Measurements from ENCODE around the gene GUCD1. TPM values are rescaled to one million over a fixed set of nuclear protein-coding genes. Genes with fewer than 3 reads are reported as not detected.

GUCD1 gene
- total RNA-seq, 2 experiments from 2014 or later = 114 to 144 TPM

DNA sequence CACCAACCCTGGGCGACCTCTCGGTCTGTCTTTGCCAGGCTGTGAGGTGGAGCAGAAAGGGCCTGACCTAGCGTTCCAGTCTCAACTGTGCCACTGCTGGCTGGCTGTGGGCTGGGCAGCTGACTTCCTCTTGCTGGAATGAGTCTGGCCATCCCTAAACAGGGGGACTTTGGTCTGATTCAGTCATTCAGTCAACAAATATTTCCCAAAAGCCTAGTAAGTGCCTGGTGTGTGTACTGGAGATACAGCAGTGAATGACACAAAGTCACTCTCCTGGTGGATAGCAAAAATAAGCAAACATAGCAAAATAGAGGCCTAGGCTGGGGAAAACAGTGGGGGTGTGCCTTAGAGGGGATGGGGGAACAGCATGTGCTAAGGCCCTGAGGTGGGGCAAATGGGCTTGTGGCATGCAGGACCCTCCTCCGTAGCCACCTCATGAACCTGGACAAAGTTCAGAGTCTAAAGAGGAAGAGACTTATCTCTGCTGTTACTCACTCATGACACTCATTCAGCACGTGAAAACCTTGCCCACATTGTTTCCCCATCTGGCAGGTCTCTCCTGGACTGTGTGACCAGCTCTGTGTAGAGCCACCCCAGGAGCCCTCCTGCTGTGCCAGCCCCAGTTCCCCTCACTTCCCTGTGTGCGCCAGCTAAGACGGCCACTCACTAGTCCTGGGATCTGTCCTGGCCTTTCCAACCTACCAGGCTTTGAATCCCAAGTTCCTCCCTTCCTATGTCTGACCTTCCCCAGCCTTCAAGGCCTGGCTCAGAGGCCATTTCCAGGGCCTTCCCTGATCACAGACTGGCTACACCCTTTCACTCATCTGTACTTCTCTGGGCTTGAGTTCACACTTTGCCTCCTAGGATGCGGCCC lies 4.7 kb downstream of the GUCD1 start:
- CTCF ChIA-PET (ENCODE audit: unreplicated experiment) = no interaction called here

DNA sequence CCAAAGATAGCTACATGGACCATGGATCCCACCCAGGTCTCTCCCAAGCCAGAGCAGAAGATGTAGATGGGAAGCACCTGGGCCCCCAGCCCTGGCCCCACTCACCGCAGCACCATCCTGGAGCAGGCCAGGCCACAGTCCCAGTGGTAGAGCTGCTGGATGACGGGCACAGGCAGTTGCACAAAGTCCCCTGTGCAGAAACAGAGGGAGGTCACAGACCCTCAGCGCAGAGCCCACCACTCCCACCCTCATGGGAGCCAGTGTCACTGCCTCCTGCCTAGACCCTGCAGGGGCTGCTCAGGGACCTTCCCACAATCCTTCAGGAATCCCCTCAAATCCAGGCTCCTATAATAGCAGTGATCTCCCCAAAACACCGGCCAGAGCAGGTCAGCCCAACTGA lies 6.1 kb downstream of the GUCD1 start:
- no peak for TF ChIP-seq EZH2phosphoT487 (IDR thresholded peaks at IDR 0.05; ENCODE audit: borderline replicate concordance, low read depth, low read length)
- no peak for TF ChIP-seq CTCF (conservative IDR thresholded peaks at IDR 0.05; ENCODE audit: low read length)
- Histone ChIP-seq H4K20me1 (ENCODE audit: insufficient read depth, low read length) (peaks cover 6% of the 10 kb centered on the region), H2AFZ (ENCODE audit: low read length) (no peak overlapping the region), H3K27ac (ENCODE audit: low read depth, low read length, poor library complexity, severe bottlenecking) (no peak overlapping the region), H3K4me1 (ENCODE audit: insufficient read depth, low read length, poor library complexity, severe bottlenecking) (peaks cover 29% of the 10 kb centered on the region), H3K4me3 (ENCODE audit: low read depth, low read length, poor library complexity, severe bottlenecking) (no peak overlapping the region), H3K4me2 (ENCODE audit: low read length) (no peak overlapping the region), H3K79me2 (ENCODE audit: insufficient read depth, low read depth, low read length) (peaks cover 23% of the 10 kb centered on the region; the same call in 1 of the 2 replicates), H3K9me3 (ENCODE audit: low read length) (no peaks in the 10 kb centered on the region), H3K36me3 (ENCODE audit: insufficient read depth, low read length) (peaks cover 66% of the 10 kb centered on the region), H3K9me2 (ENCODE audit: insufficient read depth, low read length) (no peaks in the 10 kb centered on the region)
- BruUV-seq (replicated peaks) = no TSS peak
- intact Hi-C loops (cut with micrococcal nuclease; ENCODE audit: unreplicated experiment) = no loop called here
- POLR2A ChIA-PET = no interaction called here
- CTCF ChIA-PET (ENCODE audit: unreplicated experiment) = no interaction called here
- DNase-seq (ENCODE audit: low spot score) = no peak

More for the DNA sequence above, 4.7 kb downstream of the GUCD1 start:
- Histone ChIP-seq H3K36me3 (ENCODE audit: insufficient read depth, low read length) (peaks cover 51% of the 10 kb centered on the region), H2AFZ (ENCODE audit: low read length) (no peak overlapping the region), H3K79me2 (ENCODE audit: insufficient read depth, low read depth, low read length) (peaks cover 32% of the 10 kb centered on the region; the same call in 1 of the 2 replicates), H3K9me2 (ENCODE audit: insufficient read depth, low read length) (no peaks in the 10 kb centered on the region), H3K4me3 (ENCODE audit: low read depth, low read length, poor library complexity, severe bottlenecking) (no peak overlapping the region), H3K4me2 (ENCODE audit: low read length) (no peak overlapping the region), H4K20me1 (ENCODE audit: insufficient read depth, low read length) (peaks cover 6% of the 10 kb centered on the region), H3K4me1 (ENCODE audit: insufficient read depth, low read length, poor library complexity, severe bottlenecking) (peaks cover 32% of the 10 kb centered on the region), H3K9me3 (ENCODE audit: low read length) (no peaks in the 10 kb centered on the region), H3K27ac (ENCODE audit: low read depth, low read length, poor library complexity, severe bottlenecking) (no peak overlapping the region)
- no TSS peak for BruUV-seq (replicated peaks)
- TF ChIP-seq CTCF (conservative IDR thresholded peaks at IDR 0.05; ENCODE audit: low read length) (no peak), EZH2phosphoT487 (IDR thresholded peaks at IDR 0.05; ENCODE audit: borderline replicate concordance, low read depth, low read length) (no peak)
- POLR2A ChIA-PET = no interaction called here
- no peak for DNase-seq (ENCODE audit: low spot score)
- intact Hi-C loops (cut with micrococcal nuclease; ENCODE audit: unreplicated experiment) = no loop called here

- POLR2A ChIA-PET = interaction anchor here (0.6 kb wide), 1 partner anchor 12 kb away, joined by 3 read pairs; the partner anchor contains the start of gene SNRPD3
- Histone ChIP-seq H3K36me3 (ENCODE audit: insufficient read depth, low read length) (peaks cover 85% of the 10 kb centered on the region), H4K20me1 (ENCODE audit: insufficient read depth, low read length) (no peaks in the 10 kb centered on the region), H3K9me2 (ENCODE audit: insufficient read depth, low read length) (no peaks in the 10 kb centered on the region), H3K79me2 (ENCODE audit: insufficient read depth, low read depth, low read length) (no peaks in the 10 kb centered on the region), H2AFZ (ENCODE audit: low read length) (no peak overlapping the region), H3K4me1 (ENCODE audit: insufficient read depth, low read length, poor library complexity, severe bottlenecking) (no peaks in the 10 kb centered on the region), H3K4me3 (ENCODE audit: low read depth, low read length, poor library complexity, severe bottlenecking) (no peak overlapping the region), H3K4me2 (ENCODE audit: low read length) (no peak overlapping the region), H3K27ac (ENCODE audit: low read depth, low read length, poor library complexity, severe bottlenecking) (no peak overlapping the region), H3K9me3 (ENCODE audit: low read length) (no peaks in the 10 kb centered on the region)
- CTCF ChIA-PET (ENCODE audit: unreplicated experiment) = no interaction called here
- DNase-seq (ENCODE audit: low spot score) = no peak
- TF ChIP-seq CTCF (conservative IDR thresholded peaks at IDR 0.05; ENCODE audit: low read length) (no peak), EZH2phosphoT487 (IDR thresholded peaks at IDR 0.05; ENCODE audit: borderline replicate concordance, low read depth, low read length) (no peak)
- no TSS peak for BruUV-seq (replicated peaks)
- intact Hi-C loops (cut with micrococcal nuclease; ENCODE audit: unreplicated experiment) = no loop called here
Observed at GRCh38 chr22:24543679-24544243, 11.2 kb downstream of the GUCD1 start.

Data from OCI-LY7 (cell line).